ENCODE measurements around the gene OR1S1. TPM values are rescaled to one million over a fixed set of nuclear protein-coding genes. Genes with fewer than 3 reads are reported as not detected.

The OR1S1 gene
- total RNA-seq, 1 donor from 2014 or later: not detected

DNA sequence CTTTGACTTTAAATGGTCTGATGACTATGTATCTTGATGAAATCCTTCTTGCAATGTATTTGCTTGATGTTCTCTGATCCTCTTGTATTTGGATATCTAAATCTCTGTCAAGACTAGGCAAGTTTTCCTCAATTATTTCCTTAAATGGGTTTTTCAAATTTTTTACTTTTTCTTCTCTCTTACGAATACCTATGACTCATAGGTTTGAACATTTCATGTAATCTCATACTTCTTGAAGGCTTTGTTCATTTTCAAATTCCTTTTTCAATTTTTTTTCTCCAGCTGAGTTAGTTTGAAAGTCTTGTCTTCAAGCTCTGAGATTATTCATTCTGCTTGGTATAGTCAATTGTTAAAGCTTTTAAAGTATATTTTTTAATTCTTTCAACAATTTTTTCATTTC lies 42.4 kb downstream of the OR1S1 start:
- Histone ChIP-seq H3K4me3 (no peak overlapping the region), H3K27me3 (no peaks in the 10 kb centered on the region), H3K27ac (no peak overlapping the region), H3K36me3 (no peaks in the 10 kb centered on the region), H3K9me3 (peaks cover 0 to 20% of the 10 kb centered on the region in 2 donors), H3K4me1 (no peaks in the 10 kb centered on the region)
- no peak for DNase-seq (ENCODE audit: low spot score in 2 of 2)
- intact Hi-C loops (cut with DNase I): no loop called here
- TF ChIP-seq, protein P1, sequence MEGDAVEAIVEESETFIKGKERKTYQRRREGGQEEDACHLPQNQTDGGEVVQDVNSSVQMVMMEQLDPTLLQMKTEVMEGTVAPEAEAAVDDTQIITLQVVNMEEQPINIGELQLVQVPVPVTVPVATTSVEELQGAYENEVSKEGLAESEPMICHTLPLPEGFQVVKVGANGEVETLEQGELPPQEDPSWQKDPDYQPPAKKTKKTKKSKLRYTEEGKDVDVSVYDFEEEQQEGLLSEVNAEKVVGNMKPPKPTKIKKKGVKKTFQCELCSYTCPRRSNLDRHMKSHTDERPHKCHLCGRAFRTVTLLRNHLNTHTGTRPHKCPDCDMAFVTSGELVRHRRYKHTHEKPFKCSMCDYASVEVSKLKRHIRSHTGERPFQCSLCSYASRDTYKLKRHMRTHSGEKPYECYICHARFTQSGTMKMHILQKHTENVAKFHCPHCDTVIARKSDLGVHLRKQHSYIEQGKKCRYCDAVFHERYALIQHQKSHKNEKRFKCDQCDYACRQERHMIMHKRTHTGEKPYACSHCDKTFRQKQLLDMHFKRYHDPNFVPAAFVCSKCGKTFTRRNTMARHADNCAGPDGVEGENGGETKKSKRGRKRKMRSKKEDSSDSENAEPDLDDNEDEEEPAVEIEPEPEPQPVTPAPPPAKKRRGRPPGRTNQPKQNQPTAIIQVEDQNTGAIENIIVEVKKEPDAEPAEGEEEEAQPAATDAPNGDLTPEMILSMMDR (IDR thresholded peaks at IDR 0.05): no peak

DNA sequence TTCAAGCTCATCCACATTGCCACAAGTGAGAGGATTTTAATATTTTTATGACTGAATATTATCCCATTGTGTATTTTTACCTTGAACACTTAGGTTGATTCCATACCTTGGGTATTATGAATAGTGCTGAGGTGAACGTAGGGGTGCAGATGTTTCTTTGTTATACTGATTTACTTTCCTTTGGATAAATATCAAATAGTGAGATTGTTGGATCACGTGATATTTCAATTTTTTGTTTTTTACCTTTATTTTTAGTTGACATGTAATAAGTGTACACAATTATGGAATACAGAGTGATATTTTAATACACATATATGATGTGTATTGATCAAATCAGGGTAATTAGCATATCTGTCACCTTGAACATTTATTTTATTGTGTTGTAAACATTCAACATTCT lies 47.5 kb downstream of the OR1S1 start:
- intact Hi-C loops (cut with DNase I): no loop called here
- Histone ChIP-seq H3K27me3 (no peaks in the 10 kb centered on the region), H3K27ac (no peak overlapping the region), H3K4me3 (no peak overlapping the region), H3K9me3 (peaks cover 0 to 7% of the 10 kb centered on the region in 2 donors), H3K4me1 (no peaks in the 10 kb centered on the region), H3K36me3 (no peaks in the 10 kb centered on the region)
- TF ChIP-seq, protein P1 (IDR thresholded peaks at IDR 0.05): no peak
- no peak for DNase-seq (ENCODE audit: low spot score in 2 of 2)

Other genes starting within 250 kb of the OR1S1 start
- not detected for gene OR9Q1, start 188.8 kb upstream of the OR1S1 start, total RNA-seq
- gene OR6Q1, start 181.8 kb upstream of the OR1S1 start, total RNA-seq: not detected
- gene OR9I1, start 87.2 kb upstream of the OR1S1 start, total RNA-seq: not detected
- gene OR9Q2, start 23.6 kb upstream of the OR1S1 start, total RNA-seq: not detected
- not detected for gene OR1S2, start 8.6 kb upstream of the OR1S1 start, total RNA-seq
- gene OR10Q1, start 16.2 kb downstream of the OR1S1 start, total RNA-seq: not detected
- gene OR10W1, start 55.5 kb downstream of the OR1S1 start, total RNA-seq: not detected
- not detected for gene OR5B17, start 146.3 kb downstream of the OR1S1 start, total RNA-seq
- not detected for gene OR5B3, start 194.2 kb downstream of the OR1S1 start, total RNA-seq
- gene OR5B2, start 215.4 kb downstream of the OR1S1 start, total RNA-seq: not detected
- gene OR5B12, start 229.5 kb downstream of the OR1S1 start, total RNA-seq: 2.9 TPM